Retinal pigment epithelial cell (primary cell): ENCODE results near the gene MRPL53.
"Not testable (repeated sequence)": the region's sequence is repeated elsewhere in the genome, so short reads cannot be mapped to it uniquely, and the experiment has no call there.

ENCODE experiments used
- DNase-seq: peaks from one replicate; pipeline ENCODE4 v3.0.0-alpha.2; 2010; ENCODE audit warnings: low read depth
- H3K4me3 ChIP-seq: 2 replicates; pipeline ENCODE4 v1.5.1; 2011; ENCODE audit warnings: mild to moderate bottlenecking, low read length, control low read depth, moderate library complexity
- TF ChIP-seq, protein P1 (sequence below): conservative IDR thresholded peaks from 2 replicates; pipeline ENCODE4 v1.5.1; 2011; ENCODE audit warnings: low read depth, low read length, control low read depth, inconsistent platforms

The MRPL53 gene

DNA sequence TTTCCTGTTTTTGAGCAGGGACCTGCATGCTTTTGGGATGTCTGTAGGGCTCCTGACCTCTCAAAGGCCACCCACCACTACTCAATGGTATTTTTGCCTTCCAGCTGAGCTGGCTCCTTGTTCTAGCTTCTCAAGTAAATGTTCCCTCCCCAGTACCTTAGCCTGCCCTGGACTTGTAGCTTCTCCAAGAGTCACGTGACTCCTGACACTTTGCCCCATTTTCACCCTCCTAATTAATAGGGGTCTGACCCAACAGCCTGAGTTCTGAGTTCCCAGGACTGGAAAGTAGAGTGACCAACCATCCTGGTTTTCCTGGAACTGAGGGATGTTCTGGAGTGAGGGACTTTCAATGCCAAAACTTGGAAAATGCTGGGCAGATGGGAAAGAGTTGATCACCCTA, 23.0 kb upstream of the MRPL53 start:
- TF ChIP-seq, protein P1, sequence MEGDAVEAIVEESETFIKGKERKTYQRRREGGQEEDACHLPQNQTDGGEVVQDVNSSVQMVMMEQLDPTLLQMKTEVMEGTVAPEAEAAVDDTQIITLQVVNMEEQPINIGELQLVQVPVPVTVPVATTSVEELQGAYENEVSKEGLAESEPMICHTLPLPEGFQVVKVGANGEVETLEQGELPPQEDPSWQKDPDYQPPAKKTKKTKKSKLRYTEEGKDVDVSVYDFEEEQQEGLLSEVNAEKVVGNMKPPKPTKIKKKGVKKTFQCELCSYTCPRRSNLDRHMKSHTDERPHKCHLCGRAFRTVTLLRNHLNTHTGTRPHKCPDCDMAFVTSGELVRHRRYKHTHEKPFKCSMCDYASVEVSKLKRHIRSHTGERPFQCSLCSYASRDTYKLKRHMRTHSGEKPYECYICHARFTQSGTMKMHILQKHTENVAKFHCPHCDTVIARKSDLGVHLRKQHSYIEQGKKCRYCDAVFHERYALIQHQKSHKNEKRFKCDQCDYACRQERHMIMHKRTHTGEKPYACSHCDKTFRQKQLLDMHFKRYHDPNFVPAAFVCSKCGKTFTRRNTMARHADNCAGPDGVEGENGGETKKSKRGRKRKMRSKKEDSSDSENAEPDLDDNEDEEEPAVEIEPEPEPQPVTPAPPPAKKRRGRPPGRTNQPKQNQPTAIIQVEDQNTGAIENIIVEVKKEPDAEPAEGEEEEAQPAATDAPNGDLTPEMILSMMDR = no peak
- no peak overlapping the region for H3K4me3 ChIP-seq
- no peak for DNase-seq

DNA sequence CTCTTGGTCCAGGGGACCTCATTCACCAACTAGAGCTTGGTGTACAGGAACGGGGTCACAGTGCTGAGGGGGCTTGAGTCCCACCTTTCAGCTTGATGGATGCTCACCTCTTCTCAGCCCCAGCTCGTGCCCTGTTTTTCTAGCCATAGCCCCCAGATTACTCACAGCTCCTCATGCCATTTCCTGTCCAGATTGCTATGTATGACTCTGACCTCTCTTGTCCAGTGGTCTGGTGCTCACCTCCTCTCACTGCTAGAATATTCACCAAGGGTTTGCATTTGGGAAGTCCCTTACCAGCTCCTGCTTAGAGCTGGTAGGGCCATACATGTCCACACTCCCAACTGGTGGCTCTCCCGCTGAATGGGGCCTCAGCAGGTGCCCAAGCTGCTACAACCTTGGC, 21.1 kb upstream of the MRPL53 start:
- no peak overlapping the region for H3K4me3 ChIP-seq
- DNase-seq = no peak
- TF ChIP-seq, protein P1 = no peak

DNA sequence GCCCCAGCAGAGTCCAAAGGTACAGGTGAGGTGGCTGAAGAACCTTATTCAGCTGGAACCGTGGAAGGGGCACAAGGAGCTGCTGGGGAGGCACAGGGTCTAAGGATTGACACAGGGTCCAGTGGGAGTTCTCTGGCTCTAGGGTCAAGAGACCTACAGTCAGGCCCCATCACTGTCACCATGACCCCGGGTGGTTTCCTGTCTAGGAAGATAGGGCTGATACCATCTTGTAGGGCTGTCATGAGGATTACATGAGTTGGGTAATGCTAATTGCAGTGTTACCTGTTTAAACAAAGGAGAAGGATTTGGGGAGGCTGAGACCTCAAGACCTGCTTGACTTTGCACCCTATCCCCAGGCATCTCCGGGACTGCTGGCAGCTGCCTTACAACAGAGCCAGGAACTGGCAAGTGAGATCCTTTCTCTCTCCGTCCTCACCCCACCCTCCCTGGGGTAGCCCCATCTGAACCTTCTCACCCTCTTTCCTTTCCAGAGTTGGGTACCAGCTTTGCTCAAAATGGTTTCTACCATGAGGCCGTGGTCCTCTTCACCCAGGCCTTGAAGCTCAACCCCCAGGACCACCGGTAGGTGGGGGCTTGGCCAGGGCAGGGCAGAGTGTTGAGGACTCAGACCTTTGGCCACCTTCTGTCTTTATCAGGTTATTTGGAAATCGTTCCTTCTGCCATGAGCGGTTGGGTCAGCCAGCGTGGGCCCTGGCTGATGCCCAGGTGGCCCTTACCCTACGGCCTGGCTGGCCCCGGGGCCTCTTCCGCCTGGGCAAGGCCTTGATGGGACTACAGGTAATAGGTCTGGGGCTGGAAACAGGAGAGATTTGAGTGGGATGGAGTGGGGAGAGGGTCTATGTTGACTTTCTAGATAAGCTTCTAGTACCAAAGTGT, 19.4 kb upstream of the MRPL53 start:
- TF ChIP-seq, protein P1 = no peak
- no peak overlapping the region for H3K4me3 ChIP-seq
- DNase-seq = no peak

DNA sequence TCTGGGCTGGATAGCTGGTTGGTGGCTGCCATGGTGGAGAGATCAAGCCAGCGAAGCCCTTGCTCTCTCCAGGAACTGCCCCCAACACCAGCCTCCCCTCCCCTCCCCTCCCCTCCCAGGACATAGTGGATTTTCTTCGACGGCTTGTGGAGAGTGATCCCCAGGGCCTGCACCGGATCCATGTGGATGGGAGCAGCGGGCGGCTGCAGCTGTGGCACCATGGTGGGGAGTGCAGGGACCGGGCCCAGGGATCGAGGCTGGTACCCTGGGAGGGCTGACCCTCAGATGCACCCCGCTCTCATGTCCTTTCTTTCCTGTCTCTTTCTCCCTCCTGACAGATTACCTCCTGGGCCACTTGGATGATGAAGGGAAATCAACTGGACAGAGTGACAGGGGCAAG, 17.4 kb upstream of the MRPL53 start:
- no peak overlapping the region for H3K4me3 ChIP-seq
- TF ChIP-seq, protein P1 = no peak
- DNase-seq = no peak

DNA sequence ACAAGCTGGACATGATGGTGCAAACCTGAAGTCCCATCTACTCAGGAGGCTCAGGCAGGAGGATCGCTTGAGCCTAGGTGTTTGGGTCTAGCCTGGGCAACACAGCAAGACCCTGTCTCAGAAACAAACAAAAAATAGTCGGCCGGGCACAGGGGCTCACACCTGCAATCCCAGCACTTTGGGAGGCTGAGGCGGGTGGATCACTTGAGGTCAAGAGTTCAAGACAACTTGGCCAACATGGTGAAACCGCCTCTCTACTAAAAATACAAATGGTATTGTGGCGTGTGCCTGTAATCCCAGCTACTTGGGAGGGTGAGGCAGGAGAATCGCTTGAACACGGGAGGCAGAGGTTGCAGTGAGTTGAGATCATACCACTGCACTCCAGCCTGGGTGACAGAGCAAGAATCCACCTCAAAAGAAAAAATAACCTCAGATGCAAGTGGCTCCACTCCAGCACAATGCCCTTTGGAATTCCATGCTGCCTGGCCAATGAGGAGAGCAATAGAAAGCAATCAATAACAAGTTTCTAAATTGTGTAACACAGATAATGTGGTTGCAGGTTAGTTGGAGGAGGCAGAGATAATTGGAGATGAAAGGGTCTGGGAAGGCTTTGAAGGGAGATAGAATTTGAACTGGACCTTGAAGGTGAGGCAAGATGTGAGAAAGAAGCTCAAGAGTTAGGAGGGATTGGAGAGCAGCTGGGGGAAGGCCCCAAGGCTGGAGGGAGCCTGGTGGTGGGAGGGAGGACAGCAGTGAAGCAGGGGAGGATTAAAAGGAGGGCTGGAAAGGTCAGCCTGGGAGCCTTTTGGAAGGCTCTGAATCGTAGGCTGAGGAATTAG, 16.4 kb upstream of the MRPL53 start:
- no peak for DNase-seq
- TF ChIP-seq, protein P1 = no peak
- no peak overlapping the region for H3K4me3 ChIP-seq

DNA sequence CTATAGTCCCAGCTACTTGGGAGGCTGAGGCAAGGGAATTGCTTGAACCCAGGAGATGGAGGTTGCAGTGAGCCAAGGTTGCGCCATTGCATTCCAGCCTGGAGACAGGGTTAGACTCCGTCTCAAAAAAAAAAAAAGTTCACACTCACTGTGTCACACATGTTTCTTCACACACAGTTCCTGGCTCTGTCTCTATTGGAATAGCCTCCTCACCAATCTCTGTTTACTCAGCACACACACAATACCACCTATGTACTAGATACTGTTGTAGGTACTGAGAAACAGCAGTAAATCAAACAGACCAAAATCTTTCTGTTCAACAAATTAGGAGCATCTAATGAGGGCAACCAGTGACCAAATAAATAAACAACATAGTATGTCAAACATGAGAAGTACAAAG, 13.7 kb upstream of the MRPL53 start:
- DNase-seq = no peak
- H3K4me3 ChIP-seq = no peak overlapping the region
- TF ChIP-seq, protein P1 = no peak

DNA sequence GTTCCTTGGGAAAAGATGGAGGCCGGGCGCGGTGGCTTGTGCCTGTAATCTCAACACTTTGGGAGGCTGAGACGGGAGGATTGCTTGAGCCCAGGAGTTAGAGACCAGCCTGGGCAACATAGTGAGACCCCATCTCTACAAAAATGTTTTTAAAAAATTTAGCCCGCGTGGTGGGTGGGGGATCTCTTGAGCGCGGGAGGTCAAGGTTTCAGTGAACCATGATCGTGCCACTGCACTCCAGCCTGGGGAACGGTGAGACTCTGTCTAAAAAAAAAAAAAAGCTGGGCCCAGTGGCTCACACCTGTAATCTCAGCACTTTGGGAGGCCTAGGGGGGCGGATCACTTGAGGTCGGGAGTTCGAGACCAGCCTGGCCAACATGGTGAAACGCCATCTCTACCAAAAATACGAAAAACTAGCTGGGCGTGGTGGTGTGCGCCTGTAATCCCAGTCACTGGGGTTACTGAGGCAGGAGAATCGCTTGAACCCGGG, 11.2 kb upstream of the MRPL53 start:
- not testable (repeated sequence) for DNase-seq
- H3K4me3 ChIP-seq = peak overlapping the region; percentile 84
